Astrocyte (in vitro differentiated cells and primary cell): Measurements from ENCODE around the gene FBXW8.

Experiments used
- EZH2 ChIP-seq: IDR thresholded peaks from 2 replicates; pipeline ENCODE4 v1.6.1; 2012; ENCODE audit warnings: mild to moderate bottlenecking, low read length, inconsistent platforms; ENCODE audit not compliant: insufficient read depth
- TF ChIP-seq, protein P1 (sequence below): IDR thresholded peaks from 2 replicates; pipeline ENCODE4 v1.5.1; 2011; ENCODE audit warnings: low read depth, mild to moderate bottlenecking, inconsistent platforms, low read length, moderate library complexity; ENCODE audit not compliant: insufficient read depth

DNA sequence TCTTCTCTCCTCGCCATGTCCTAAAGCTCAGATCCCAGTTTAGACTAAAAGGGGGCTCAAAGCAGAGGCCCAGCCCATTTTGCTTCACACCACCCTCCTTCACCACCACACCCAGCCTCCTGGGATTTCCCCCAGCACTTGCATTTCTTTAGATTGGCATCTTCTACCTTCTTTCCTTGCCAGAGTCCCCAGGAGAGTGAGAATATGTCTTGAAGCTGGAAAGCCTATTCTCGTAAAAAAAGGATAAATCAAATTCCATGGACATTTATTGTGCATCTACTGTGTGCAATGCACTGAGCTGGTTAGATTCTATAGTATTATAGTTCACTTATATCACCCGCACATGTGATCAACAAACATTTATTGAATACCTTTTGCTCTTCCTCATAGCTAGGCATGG is 10.2 kb downstream of the FBXW8 start:
- TF ChIP-seq, protein P1, sequence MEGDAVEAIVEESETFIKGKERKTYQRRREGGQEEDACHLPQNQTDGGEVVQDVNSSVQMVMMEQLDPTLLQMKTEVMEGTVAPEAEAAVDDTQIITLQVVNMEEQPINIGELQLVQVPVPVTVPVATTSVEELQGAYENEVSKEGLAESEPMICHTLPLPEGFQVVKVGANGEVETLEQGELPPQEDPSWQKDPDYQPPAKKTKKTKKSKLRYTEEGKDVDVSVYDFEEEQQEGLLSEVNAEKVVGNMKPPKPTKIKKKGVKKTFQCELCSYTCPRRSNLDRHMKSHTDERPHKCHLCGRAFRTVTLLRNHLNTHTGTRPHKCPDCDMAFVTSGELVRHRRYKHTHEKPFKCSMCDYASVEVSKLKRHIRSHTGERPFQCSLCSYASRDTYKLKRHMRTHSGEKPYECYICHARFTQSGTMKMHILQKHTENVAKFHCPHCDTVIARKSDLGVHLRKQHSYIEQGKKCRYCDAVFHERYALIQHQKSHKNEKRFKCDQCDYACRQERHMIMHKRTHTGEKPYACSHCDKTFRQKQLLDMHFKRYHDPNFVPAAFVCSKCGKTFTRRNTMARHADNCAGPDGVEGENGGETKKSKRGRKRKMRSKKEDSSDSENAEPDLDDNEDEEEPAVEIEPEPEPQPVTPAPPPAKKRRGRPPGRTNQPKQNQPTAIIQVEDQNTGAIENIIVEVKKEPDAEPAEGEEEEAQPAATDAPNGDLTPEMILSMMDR, result no peak
- TF ChIP-seq EZH2, result no peak
